ENCODE data around the gene UCP2.
A peak's percentile ranks its signal among the peaks of the same experiment; 100 is the strongest.

UCP2 gene

GRCh38 chr11:74010306-74011300 is 28.0 kb upstream of the UCP2 start:
- DNase-seq (ENCODE audit: extremely low read depth in 1 of 2, low read depth in 1 of 2) = no peak

GRCh38 chr11:74009675-74010305 is 27.1 kb upstream of the UCP2 start:
- DNase-seq (ENCODE audit: extremely low read depth in 1 of 2, low read depth in 1 of 2) = no peak

GRCh38 chr11:74009230-74009547 is 26.5 kb upstream of the UCP2 start:
- no peak for DNase-seq (ENCODE audit: extremely low read depth in 1 of 2, low read depth in 1 of 2)

- DNase-seq (ENCODE audit: extremely low read depth in 1 of 2, low read depth in 1 of 2) = no peak
These were observed 26.0 kb upstream of the UCP2 start, which contains the start of gene UCP3 for GRCh38 chr11:74008373-74009229. UCP3 (minus strand) TSS chr11:74009085; CDS start chr11:74007042, 2,043 bp downstream.

- no peak for DNase-seq (ENCODE audit: extremely low read depth in 1 of 2, low read depth in 1 of 2)
These were observed 25.2 kb upstream of the UCP2 start for GRCh38 chr11:74007691-74008372.

GRCh38 chr11:74006743-74007304 is 24.2 kb upstream of the UCP2 start:
- DNase-seq (ENCODE audit: extremely low read depth in 1 of 2, low read depth in 1 of 2) = no peak

- no peak for DNase-seq (ENCODE audit: extremely low read depth in 1 of 2, low read depth in 1 of 2)
These were observed 23.3 kb upstream of the UCP2 start for GRCh38 chr11:74005721-74006517.

GRCh38 chr11:74004759-74005615 is 22.3 kb upstream of the UCP2 start:
- peak; percentile 53 to 80 for DNase-seq (ENCODE audit: extremely low read depth in 1 of 2, low read depth in 1 of 2)

GRCh38 chr11:74004046-74004695 is 21.5 kb upstream of the UCP2 start:
- DNase-seq (ENCODE audit: extremely low read depth in 1 of 2, low read depth in 1 of 2) = no peak

- DNase-seq (ENCODE audit: extremely low read depth in 1 of 2, low read depth in 1 of 2) = no peak
These were observed 20.2 kb upstream of the UCP2 start for GRCh38 chr11:74002832-74003231.

GRCh38 chr11:74001822-74002286 is 19.2 kb upstream of the UCP2 start:
- no peak for DNase-seq (ENCODE audit: extremely low read depth in 1 of 2, low read depth in 1 of 2)

GRCh38 chr11:74000307-74001133 is 17.9 kb upstream of the UCP2 start:
- DNase-seq (ENCODE audit: extremely low read depth in 1 of 2, low read depth in 1 of 2) = no peak

- DNase-seq (ENCODE audit: extremely low read depth in 1 of 2, low read depth in 1 of 2) = no peak
These were observed 17.1 kb upstream of the UCP2 start for GRCh38 chr11:73999581-74000306.

- no peak for DNase-seq (ENCODE audit: extremely low read depth in 1 of 2, low read depth in 1 of 2)
These were observed 16.4 kb upstream of the UCP2 start for GRCh38 chr11:73998846-73999575.

GRCh38 chr11:73997120-73997770 is 14.6 kb upstream of the UCP2 start:
- no peak for DNase-seq (ENCODE audit: extremely low read depth in 1 of 2, low read depth in 1 of 2)

Measured in stimulated activated CD8-positive, alpha-beta memory T cell treated with anti-CD3 and anti-CD28 coated beads, Interleukin-7, amount 100 ng/mL, for 48 hours (primary cell).